Large intestine (tissue), 1 donor: Measurements from ENCODE around the gene AKT1S1. TPM values are rescaled to one million over a fixed set of nuclear protein-coding genes. Genes with fewer than 3 reads are reported as not detected.

Experiments used
- polyA plus RNA-seq: library from polyadenylated mRNA; unstranded; fragments of 120-200 nt; gene quantifications from one replicate; pipeline ENCODE4 v1.2.1, GENCODE V29; 2013

The AKT1S1 gene
- polyA plus RNA-seq, 1 donor, result 38.5 TPM

Other genes with a start within 250 kb of the AKT1S1 start
- 36.8 TPM for gene RRAS, start 237.2 kb downstream of the AKT1S1 start, polyA plus RNA-seq
- gene SCAF1, start 235.1 kb downstream of the AKT1S1 start, polyA plus RNA-seq, result 35.4 TPM
- gene IRF3, start 211.5 kb downstream of the AKT1S1 start, polyA plus RNA-seq, result 95.2 TPM
- gene BCL2L12, start 211.4 kb downstream of the AKT1S1 start, polyA plus RNA-seq, result 22.4 TPM
- 125 TPM for gene PRMT1, start 200.1 kb downstream of the AKT1S1 start, polyA plus RNA-seq
- gene ADM5, start 187.8 kb downstream of the AKT1S1 start, polyA plus RNA-seq, result 1.4 TPM
- 7.4 TPM for gene CPT1C, start 186.2 kb downstream of the AKT1S1 start, polyA plus RNA-seq
- gene TSKS, start 114.0 kb downstream of the AKT1S1 start, polyA plus RNA-seq, result 0.15 TPM
- 60.5 TPM for gene AP2A1, start 110.4 kb downstream of the AKT1S1 start, polyA plus RNA-seq
- gene FUZ, start 64.1 kb downstream of the AKT1S1 start, polyA plus RNA-seq, result 18.4 TPM
- 57.7 TPM for gene MED25, start 59.1 kb downstream of the AKT1S1 start, polyA plus RNA-seq
- gene PTOV1, start 26.2 kb downstream of the AKT1S1 start, polyA plus RNA-seq, result 153 TPM
- gene PNKP, start 9.8 kb downstream of the AKT1S1 start, polyA plus RNA-seq, result 61.2 TPM
- 31.6 TPM for gene TBC1D17, start 347 bp upstream of the AKT1S1 start, polyA plus RNA-seq
- 3.5 TPM for gene IL4I1, start 19.5 kb upstream of the AKT1S1 start, polyA plus RNA-seq
- 44.7 TPM for gene ATF5, start 51.9 kb upstream of the AKT1S1 start, polyA plus RNA-seq
- 46.2 TPM for gene NUP62, start 52.1 kb upstream of the AKT1S1 start, polyA plus RNA-seq
- 23.8 TPM for gene SIGLEC11, start 83.8 kb upstream of the AKT1S1 start, polyA plus RNA-seq
- gene VRK3, start 148.0 kb upstream of the AKT1S1 start, polyA plus RNA-seq, result 52.9 TPM
- 6.7 TPM for gene ZNF473, start 148.7 kb upstream of the AKT1S1 start, polyA plus RNA-seq